NCI-H524 treated with DMSO at 0.1 percent for 48 hours (cell line): ENCODE data around the gene ZDHHC1.
A peak's percentile ranks its signal among the peaks of the same experiment; 100 is the strongest.

ENCODE experiments used
- DNase-seq: peaks from one replicate; lab custom pipeline; 2025; lab: John Stamatoyannopoulos, UW

ZDHHC1 gene, protein sequence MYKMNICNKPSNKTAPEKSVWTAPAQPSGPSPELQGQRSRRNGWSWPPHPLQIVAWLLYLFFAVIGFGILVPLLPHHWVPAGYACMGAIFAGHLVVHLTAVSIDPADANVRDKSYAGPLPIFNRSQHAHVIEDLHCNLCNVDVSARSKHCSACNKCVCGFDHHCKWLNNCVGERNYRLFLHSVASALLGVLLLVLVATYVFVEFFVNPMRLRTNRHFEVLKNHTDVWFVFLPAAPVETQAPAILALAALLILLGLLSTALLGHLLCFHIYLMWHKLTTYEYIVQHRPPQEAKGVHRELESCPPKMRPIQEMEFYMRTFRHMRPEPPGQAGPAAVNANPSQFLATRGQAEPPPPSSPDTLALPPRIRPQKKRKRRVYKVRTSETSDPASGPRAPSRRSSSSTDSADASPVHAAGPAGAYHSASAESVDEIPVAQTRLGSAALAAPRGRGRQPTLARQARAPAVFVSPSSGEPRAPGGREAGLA

GRCh38 chr16:67415872-67416793 is at the start of gene ZDHHC1:
Gene ZDHHC1 (minus strand): TSS chr16:67416477. CDS start chr16:67407775, 8,702 bp downstream.
- no peak for DNase-seq

DNA sequence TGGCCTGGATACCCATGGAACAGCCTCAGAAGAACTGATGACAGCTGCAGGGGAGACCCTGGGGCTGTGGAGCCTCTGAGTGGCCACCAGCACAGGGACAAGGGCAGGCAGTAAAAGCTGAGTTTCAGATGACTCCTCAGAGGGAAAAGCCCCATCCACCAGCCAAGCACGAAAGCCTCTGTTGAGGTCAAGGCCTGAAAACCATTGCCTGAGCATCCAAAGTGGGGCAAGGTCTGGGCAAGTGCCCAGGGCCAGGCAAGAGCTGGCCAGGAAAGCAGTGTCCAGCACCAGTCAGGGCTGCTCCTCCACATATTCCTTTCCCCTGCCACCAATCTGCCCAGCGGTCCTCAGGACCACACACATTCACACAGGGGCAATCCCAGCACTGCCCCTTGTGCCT is 48.3 kb upstream of the ZDHHC1 start:
- no peak for DNase-seq

DNA sequence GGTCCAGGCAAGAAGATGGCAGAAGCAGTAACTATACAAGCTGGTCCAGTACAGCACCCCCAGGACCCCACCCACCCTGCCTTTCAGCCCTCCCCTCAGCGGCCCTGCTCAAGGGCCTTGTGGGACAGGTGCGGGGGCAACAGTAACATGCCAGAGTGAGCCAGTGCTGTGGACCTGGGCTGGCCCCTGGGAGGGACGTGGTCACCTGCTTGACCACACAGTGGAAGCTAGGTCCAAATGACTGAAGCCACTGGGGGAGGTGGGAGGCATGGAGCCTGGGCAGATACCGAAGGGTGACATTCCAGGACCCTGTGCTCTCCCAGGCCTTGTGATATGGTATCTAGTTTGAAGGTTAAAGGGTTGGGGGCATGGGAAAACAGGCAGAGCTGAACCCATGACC is 47.4 kb upstream of the ZDHHC1 start:
- no peak for DNase-seq

DNA sequence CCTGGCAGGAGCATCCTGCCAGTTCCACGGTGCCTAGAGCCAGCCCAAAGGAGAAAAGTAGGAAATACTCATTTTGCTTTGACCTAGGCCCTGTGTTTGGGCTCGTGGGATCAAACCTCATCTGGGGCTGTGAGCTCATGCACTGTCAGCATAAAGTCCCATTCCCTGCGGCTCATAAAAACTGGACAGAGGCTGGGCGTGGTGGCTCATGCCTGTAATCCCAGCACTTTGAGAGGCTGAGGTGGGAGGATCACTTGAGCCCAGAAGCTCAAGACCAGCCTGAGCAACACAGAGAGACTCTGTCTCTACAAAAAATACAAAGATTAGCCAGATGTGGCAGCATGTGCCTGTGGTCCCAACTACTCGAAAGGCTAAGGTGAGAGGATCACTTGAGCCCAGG is 46.8 kb upstream of the ZDHHC1 start:
- no peak for DNase-seq

- DNase-seq: no peak
Measured at GRCh38 chr16:67462279-67462655, 46.0 kb upstream of the ZDHHC1 start.

GRCh38 chr16:67461600-67462278 is 45.5 kb upstream of the ZDHHC1 start:
- DNase-seq: no peak

DNA sequence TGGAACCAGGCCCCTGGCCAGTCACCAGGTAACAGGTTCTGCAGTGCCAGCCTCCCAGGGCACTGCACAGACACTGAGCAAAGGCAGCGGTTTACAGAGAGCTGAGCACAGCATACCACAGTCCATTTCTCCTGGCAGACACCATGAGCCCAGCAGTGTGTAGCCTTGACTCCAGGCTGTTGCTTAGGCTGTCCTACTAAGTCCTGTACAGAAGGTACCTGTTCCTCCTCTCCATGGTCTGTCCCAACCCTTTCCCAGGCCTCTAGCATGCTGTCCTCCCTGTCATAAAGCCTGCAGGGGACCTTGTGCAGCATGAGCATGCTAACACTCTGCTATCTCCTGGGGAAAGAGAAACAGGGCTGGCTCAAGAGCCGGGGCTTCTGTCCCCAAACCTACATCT is 44.7 kb upstream of the ZDHHC1 start:
- DNase-seq: no peak

GRCh38 chr16:67460168-67460567 is 43.9 kb upstream of the ZDHHC1 start:
- no peak for DNase-seq

DNA sequence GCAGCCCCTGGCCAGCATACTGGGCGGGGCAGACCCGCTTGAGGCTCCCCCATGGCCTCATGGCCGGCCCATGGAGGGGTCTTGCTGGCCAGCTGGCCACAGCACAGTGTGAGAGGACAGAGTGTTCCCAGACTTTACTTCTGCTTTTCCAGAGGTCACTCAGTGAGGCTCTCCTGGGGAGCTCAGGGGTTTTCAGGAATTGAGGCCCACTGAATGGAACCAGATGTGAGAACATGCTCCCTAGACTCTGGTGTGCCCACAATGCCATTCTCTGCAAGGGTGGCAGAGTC is 43.5 kb upstream of the ZDHHC1 start:
- no peak for DNase-seq

DNA sequence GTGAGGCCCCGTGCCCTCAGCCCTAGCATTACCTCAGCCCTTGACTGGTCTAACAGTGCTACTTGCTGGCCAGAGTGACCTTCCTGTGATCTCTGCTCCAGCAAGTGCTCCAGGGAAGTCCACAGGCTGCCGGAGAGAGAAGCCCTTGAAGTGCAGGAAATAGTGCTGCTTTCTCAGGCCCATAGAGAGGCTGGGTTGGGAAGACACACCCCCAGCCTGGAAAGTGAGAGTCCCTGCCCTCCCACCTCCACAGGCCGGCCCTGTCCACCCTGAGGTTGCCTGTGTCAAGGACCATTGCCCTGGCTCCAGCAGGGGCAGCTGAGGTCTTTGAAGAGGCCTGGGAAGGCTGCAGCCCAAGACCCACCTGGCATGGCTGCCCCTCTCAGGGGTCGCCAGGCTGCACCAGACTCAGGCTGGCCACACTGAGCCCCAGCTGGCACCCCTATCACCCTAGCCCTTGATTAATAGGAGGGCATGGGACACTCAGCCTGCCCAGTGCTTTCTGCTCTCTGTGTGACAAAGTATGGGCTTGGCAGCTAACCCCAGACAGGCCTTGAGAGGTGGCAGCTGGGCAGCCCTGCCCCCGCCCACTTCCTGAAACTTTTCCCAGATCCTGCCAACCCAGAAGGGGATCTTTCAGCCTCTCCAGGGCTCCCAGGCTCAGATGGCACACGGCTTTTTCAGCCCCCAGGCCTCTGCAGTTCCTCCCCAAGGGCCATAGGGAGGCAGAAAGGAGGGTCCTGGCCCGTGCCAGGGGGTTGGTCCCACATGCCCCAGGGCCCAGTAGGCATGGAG is 43.0 kb upstream of the ZDHHC1 start:
- peak; percentile 10 for DNase-seq

DNA sequence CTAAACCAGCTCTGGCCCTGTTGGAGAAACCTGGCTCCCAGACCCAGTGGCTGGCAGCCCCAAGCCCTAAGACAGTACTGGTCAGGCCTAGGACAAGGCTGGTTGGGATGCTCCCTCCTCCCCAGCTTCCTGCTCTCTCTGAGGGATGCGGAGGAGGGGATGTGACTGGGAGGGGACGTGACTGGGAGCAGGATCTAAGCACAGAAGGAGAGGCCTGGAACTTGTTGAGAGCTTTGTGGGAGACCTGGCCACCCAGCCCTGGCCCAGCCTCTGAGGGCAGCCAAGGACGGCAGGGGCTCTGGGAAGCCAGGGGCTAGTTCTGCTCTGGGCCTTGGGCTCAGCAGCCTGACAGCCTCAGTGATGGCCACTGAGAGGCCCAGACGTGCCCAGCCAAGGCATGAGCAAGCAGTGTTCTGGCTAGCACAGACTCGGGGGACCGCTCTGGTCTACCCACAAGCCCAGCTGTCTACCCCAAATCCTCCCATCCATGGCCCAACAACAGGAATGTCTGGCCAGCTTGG is 41.9 kb upstream of the ZDHHC1 start:
- DNase-seq: no peak

DNA sequence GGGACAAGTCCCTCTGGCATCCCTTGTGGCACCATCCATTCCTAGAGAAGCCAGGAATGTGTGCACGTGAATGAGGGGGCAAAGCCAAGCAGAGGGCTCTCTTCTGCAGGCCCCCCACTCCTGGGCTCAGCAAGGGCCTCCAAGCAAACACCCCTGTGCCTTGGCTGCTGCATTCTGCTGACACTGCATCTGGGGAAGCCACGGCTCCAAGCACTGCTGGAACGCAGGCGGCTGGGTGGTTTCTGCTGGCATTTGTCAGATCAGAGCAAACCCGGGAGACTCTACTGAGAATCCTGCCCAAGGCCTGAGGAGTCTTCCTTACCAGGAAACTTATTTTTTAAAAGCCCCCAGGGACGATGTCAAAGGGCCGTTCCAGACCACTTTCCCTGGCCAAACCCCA is 41.3 kb upstream of the ZDHHC1 start:
- DNase-seq: no peak

- no peak for DNase-seq
Measured at GRCh38 chr16:67456391-67457081, 40.3 kb upstream of the ZDHHC1 start.

DNA sequence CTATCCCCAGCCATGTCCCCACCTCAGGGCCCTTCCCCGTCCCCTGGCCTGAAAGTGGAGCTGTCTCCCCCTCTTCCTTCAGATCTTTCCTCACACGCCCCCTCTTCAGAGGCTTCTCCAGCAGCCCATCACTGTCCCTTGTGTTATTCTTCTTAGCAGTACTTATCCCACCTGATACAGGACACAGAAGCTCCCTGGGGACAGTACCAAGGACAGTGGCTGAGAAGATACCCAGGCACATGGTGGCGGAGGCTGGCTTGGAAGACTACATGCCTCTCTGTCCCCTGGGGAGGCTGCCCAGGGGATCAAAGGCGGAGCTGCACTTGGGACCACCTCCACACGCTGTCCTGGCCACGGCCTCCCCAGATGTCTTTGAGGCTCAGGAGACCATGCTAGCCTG is 38.6 kb upstream of the ZDHHC1 start:
- no peak for DNase-seq

DNA sequence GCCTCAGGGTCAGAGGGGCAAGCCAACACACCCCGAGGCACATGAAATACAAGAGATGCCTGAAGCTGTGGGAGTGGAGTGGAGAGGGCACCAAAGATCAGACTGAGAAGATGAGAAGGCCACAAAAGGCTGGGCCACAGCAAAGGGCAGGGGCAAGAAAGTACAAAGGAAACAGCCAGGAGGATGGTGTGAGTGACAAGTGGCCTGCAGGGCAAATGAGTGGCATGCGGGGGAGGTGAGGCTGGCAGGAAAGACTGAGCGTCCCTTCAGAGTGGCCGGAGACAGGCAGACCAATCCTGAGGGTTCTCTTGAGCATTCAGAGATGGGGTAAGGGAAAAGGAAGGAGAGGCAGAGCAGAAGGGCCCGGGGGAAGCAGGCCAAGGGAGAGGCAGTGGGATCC is 37.8 kb upstream of the ZDHHC1 start:
- no peak for DNase-seq

GRCh38 chr16:67451704-67452435 is 35.6 kb upstream of the ZDHHC1 start:
- DNase-seq: no peak

DNA sequence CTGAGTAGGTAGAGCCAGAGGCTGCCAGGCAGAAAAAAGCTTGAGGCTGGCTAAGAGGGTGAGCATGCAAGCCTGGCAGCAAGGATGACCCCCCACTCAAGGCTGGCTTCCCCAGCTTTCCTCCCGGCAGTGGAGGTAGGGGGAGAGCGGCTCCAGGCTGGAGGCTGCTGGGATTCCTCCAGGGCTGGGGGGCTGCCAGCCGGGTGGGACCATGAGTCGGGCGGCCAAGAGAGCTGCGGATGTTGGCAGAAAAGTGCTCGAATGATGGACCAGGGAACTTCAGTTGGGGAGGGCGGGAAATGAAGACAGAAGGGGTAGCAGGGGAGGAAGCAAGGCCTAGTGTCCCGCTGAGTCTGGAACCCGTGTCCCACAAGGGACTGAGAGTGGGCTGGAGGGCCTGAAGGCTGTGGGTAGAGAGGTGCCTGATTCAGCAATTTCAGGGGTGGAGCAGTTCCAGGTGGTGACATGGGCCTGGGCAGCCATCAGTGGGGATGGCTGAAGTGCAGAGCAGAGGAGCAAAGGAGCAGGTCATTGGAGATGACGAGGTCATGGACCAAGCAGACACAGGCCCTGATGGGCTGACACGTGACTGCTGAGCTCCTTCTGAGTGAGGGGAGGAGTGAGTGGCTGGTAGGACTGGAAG is 34.9 kb upstream of the ZDHHC1 start:
- DNase-seq: no peak

GRCh38 chr16:67449739-67450138 is 33.5 kb upstream of the ZDHHC1 start:
- DNase-seq: no peak

DNA sequence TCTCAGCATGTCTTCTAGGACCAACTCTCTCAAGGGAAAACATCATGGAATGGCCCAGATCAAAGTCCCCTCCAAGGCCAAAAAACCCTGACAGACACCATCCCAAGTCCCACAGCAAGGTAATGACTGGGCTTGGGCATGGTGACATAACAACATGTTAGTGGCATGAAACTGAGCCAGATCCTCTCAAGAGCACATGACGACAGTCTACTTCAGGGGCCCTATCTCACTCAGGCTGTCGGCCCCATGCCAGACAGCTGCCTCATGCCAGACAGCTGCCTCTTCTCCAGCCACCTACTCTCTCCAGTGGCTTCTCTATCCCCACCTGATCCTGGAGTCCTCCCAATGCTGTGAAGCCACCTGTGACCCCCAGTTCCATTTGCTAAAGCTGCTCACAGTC is 33.1 kb upstream of the ZDHHC1 start:
- DNase-seq: no peak

- DNase-seq: no peak
Measured at GRCh38 chr16:67448580-67448979, 32.3 kb upstream of the ZDHHC1 start.
